Measurements from ENCODE around the gene PEX7. TPM values are rescaled to one million over a fixed set of nuclear protein-coding genes. Genes with fewer than 3 reads are reported as not detected.

The PEX7 gene
- total RNA-seq, 1 experiment from 2014 or later, result 3.9 TPM

GRCh38 chr6:136887953-136888352, 65.6 kb downstream of the PEX7 start:
- Mint-ChIP-seq H3K27me3 (ENCODE audit: unreplicated experiment) (no peaks in the 10 kb centered on the region), H3K27ac (ENCODE audit: unreplicated experiment) (no peak overlapping the region), H3K4me3 (ENCODE audit: low read depth, unreplicated experiment) (no peak overlapping the region), H3K4me1 (ENCODE audit: low read depth, unreplicated experiment) (no peaks in the 10 kb centered on the region), H3K36me3 (ENCODE audit: insufficient read depth, unreplicated experiment) (no peaks in the 10 kb centered on the region), H3K9me3 (ENCODE audit: low read depth, unreplicated experiment) (no peaks in the 10 kb centered on the region)
- CTCF ChIA-PET, result no interaction called here
- no peak for TF ChIP-seq CTCF (IDR thresholded peaks at IDR 0.05; ENCODE audit: unreplicated experiment)
- no TSS peak for BruUV-seq (replicated peaks)
- intact Hi-C loops (cut with micrococcal nuclease; ENCODE audit: unreplicated experiment), result no loop called here
- no peak for DNase-seq

DNA sequence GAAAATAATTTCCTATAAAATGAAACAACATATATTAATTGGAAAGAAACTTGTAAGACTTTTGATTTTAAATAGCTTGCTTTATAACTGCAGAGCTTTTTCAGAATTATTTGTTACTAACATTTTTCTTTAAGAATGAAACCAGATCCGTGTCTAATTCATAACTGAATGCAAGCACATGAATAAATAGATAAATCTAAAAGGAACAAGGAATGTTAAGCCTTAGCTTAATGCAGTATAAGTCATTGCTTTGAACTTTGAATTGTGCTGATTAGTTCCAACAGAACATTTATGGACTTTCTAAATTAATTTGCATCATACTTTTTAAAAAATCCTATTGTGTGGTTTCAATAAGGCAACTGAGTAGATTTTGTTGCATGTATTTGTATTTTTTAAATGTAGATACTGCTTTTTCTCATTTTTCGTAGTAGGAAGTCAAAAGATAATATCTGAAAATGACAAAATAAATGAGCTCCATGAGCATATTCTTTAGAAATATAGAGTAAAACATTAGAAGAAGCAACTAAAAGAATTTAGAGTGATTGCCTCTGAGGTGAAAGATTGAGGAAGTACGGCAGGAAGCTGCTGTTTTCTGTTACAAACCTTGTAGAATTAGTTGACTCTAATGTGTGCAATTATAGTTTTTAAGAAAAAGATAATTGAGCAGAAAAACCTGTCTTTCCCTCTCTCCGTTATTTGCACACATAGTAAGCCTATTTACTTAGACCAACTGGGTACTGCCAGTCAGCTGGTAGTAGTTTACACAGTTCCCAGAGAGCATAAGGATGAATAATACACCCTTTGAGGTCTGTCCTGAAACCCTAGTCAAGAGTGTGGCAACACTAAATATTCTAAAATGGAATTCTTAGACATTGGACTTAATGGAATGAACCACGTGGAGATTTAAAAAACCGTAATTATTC, 67.1 kb downstream of the PEX7 start:
- CTCF ChIA-PET, result no interaction called here
- intact Hi-C loops (cut with micrococcal nuclease; ENCODE audit: unreplicated experiment), result no loop called here
- no peaks in the 10 kb centered on the region for H3K27me3 Mint-ChIP-seq (ENCODE audit: unreplicated experiment)
- H3K27ac Mint-ChIP-seq (ENCODE audit: unreplicated experiment), result no peak overlapping the region
- no peaks in the 10 kb centered on the region for H3K9me3 Mint-ChIP-seq (ENCODE audit: low read depth, unreplicated experiment)
- H3K36me3 Mint-ChIP-seq (ENCODE audit: insufficient read depth, unreplicated experiment), result no peaks in the 10 kb centered on the region
- DNase-seq, result no peak
- TF ChIP-seq CTCF (IDR thresholded peaks at IDR 0.05; ENCODE audit: unreplicated experiment), result no peak
- H3K4me1 Mint-ChIP-seq (ENCODE audit: low read depth, unreplicated experiment), result no peaks in the 10 kb centered on the region
- no peak overlapping the region for H3K4me3 Mint-ChIP-seq (ENCODE audit: low read depth, unreplicated experiment)
- BruUV-seq (replicated peaks), result no TSS peak

- CTCF ChIA-PET, result no interaction called here
- Mint-ChIP-seq H3K4me1 (ENCODE audit: low read depth, unreplicated experiment) (no peaks in the 10 kb centered on the region), H3K9me3 (ENCODE audit: low read depth, unreplicated experiment) (no peaks in the 10 kb centered on the region), H3K4me3 (ENCODE audit: low read depth, unreplicated experiment) (no peak overlapping the region), H3K36me3 (ENCODE audit: insufficient read depth, unreplicated experiment) (no peaks in the 10 kb centered on the region), H3K27ac (ENCODE audit: unreplicated experiment) (no peak overlapping the region), H3K27me3 (ENCODE audit: unreplicated experiment) (no peaks in the 10 kb centered on the region)
- no TSS peak for BruUV-seq (replicated peaks)
- TF ChIP-seq CTCF (IDR thresholded peaks at IDR 0.05; ENCODE audit: unreplicated experiment), result no peak
- intact Hi-C loops (cut with micrococcal nuclease; ENCODE audit: unreplicated experiment), result no loop called here
- DNase-seq, result no peak
Measured at GRCh38 chr6:136890194-136890839, 67.9 kb downstream of the PEX7 start.

DNA sequence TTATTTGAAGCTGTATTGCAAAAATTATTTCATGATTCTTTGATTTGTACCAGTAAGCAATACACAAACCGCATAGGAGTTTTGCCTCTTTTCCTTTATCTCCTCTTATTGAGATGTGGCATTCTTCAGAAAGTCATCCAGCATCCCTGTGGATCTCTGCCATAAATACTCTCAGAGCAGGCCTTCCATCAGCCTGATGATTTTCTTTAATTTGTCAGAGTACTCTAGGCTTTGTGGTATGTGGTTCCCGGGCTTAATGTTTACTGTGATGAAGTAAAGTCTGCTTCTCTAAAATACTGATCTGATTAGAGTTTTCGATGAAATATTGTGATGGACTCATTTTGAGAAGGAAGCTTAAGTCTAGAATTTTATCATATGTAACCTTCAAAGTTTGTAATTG, 68.6 kb downstream of the PEX7 start:
- H3K27ac Mint-ChIP-seq (ENCODE audit: unreplicated experiment), result no peak overlapping the region
- CTCF ChIA-PET, result no interaction called here
- BruUV-seq (replicated peaks), result no TSS peak
- H3K27me3 Mint-ChIP-seq (ENCODE audit: unreplicated experiment), result no peaks in the 10 kb centered on the region
- H3K4me3 Mint-ChIP-seq (ENCODE audit: low read depth, unreplicated experiment), result no peak overlapping the region
- intact Hi-C loops (cut with micrococcal nuclease; ENCODE audit: unreplicated experiment), result no loop called here
- no peak for TF ChIP-seq CTCF (IDR thresholded peaks at IDR 0.05; ENCODE audit: unreplicated experiment)
- H3K9me3 Mint-ChIP-seq (ENCODE audit: low read depth, unreplicated experiment), result no peaks in the 10 kb centered on the region
- no peak for DNase-seq
- no peaks in the 10 kb centered on the region for H3K4me1 Mint-ChIP-seq (ENCODE audit: low read depth, unreplicated experiment)
- H3K36me3 Mint-ChIP-seq (ENCODE audit: insufficient read depth, unreplicated experiment), result no peaks in the 10 kb centered on the region
